ENCODE data around the gene SMIM8. TPM values are rescaled to one million over a fixed set of nuclear protein-coding genes. Genes with fewer than 3 reads are reported as not detected.

Gene SMIM8
- polyA plus RNA-seq, 1 donor (not counting 4 experiments of a cell fraction or from before 2014, with no cell fraction given), result 7.6 TPM

- no peaks in the 10 kb centered on the region for H3K79me2 ChIP-seq (ENCODE audit: control insufficient read depth, insufficient read depth, low read length)
- dilution Hi-C loops (cut with MboI; ENCODE audit: extremely low pct_ligation_motif_present, low sequenced_read_pairs), result no loop called here
- no peak for TF ChIP-seq CTCF (optimal IDR thresholded peaks at IDR 0.05 in 1 of 3, IDR thresholded peaks at IDR 0.05 in 1 of 3, conservative IDR thresholded peaks at IDR 0.05 in 1 of 3; ENCODE audit: extremely low read depth in 1 of 3, insufficient read depth in 2 of 3, low read length in 3 of 3)
- TF ChIP-seq EZH2 (IDR thresholded peaks at IDR 0.05; ENCODE audit: low read length), result no peak
Observed at GRCh38 chr6:87376643-87377042, 54.3 kb downstream of the SMIM8 start.

GRCh38 chr6:87378947-87379346, 56.6 kb downstream of the SMIM8 start:
- DNase-seq (ENCODE audit: low read depth, low spot score) (no peak), FAIRE-seq (no peak)
- Histone ChIP-seq H2AFZ (ENCODE audit: control insufficient read depth, low read length) (no peak overlapping the region), H3K9me3 (ENCODE audit: control insufficient read depth, low read depth, low read length) (no peaks in the 10 kb centered on the region), H3K36me3 (ENCODE audit: control insufficient read depth in 2 of 2, extremely low read depth in 1 of 2, insufficient read depth in 2 of 2, low read length in 2 of 2) (no peaks in the 10 kb centered on the region), H3K4me3 (ENCODE audit: control insufficient read depth in 2 of 3, extremely low read depth in 1 of 3, insufficient read depth in 2 of 3, low read depth in 1 of 3, low read length in 3 of 3) (no peak overlapping the region), H3K27ac (ENCODE audit: control insufficient read depth, insufficient read depth, low read length) (no peak overlapping the region), H4K20me1 (ENCODE audit: control insufficient read depth, extremely low read depth, insufficient read depth, low read length) (no peaks in the 10 kb centered on the region), H3K9ac (ENCODE audit: control insufficient read depth, extremely low read depth, insufficient read depth, low read length) (no peak overlapping the region), H3K9me1 (ENCODE audit: control insufficient read depth, extremely low read depth, insufficient read depth, low read length) (no peaks in the 10 kb centered on the region), H3K27me3 (ENCODE audit: control insufficient read depth, extremely low read depth, insufficient read depth, low read length) (no peaks in the 10 kb centered on the region), H3K4me1 (ENCODE audit: control insufficient read depth, extremely low read depth, insufficient read depth, low read length) (no peaks in the 10 kb centered on the region), H3K4me2 (ENCODE audit: control insufficient read depth, extremely low read depth, insufficient read depth, low read depth, low read length) (no peak overlapping the region), H3K79me2 (ENCODE audit: control insufficient read depth, insufficient read depth, low read length) (no peaks in the 10 kb centered on the region)
- dilution Hi-C loops (cut with MboI; ENCODE audit: extremely low pct_ligation_motif_present, low sequenced_read_pairs), result no loop called here
- TF ChIP-seq EZH2 (IDR thresholded peaks at IDR 0.05; ENCODE audit: low read length) (no peak), CTCF (optimal IDR thresholded peaks at IDR 0.05 in 1 of 3, IDR thresholded peaks at IDR 0.05 in 1 of 3, conservative IDR thresholded peaks at IDR 0.05 in 1 of 3; ENCODE audit: extremely low read depth in 1 of 3, insufficient read depth in 2 of 3, low read length in 3 of 3) (no peak)

More at GRCh38 chr6:87376643-87377042, 54.3 kb downstream of the SMIM8 start:
- H3K9me3 ChIP-seq (ENCODE audit: control insufficient read depth, low read depth, low read length), result no peaks in the 10 kb centered on the region
- H3K27me3 ChIP-seq (ENCODE audit: control insufficient read depth, extremely low read depth, insufficient read depth, low read length), result no peaks in the 10 kb centered on the region
- H4K20me1 ChIP-seq (ENCODE audit: control insufficient read depth, extremely low read depth, insufficient read depth, low read length), result no peaks in the 10 kb centered on the region
- no peak for FAIRE-seq
- H3K9ac ChIP-seq (ENCODE audit: control insufficient read depth, extremely low read depth, insufficient read depth, low read length), result no peak overlapping the region
- no peaks in the 10 kb centered on the region for H3K36me3 ChIP-seq (ENCODE audit: control insufficient read depth in 2 of 2, extremely low read depth in 1 of 2, insufficient read depth in 2 of 2, low read length in 2 of 2)
- DNase-seq (ENCODE audit: low read depth, low spot score), result no peak
- H3K4me2 ChIP-seq (ENCODE audit: control insufficient read depth, extremely low read depth, insufficient read depth, low read depth, low read length), result no peak overlapping the region
- H3K4me3 ChIP-seq (ENCODE audit: control insufficient read depth in 2 of 3, extremely low read depth in 1 of 3, insufficient read depth in 2 of 3, low read depth in 1 of 3, low read length in 3 of 3), result no peak overlapping the region
- no peak overlapping the region for H3K27ac ChIP-seq (ENCODE audit: control insufficient read depth, insufficient read depth, low read length)
- no peak overlapping the region for H2AFZ ChIP-seq (ENCODE audit: control insufficient read depth, low read length)
- no peaks in the 10 kb centered on the region for H3K9me1 ChIP-seq (ENCODE audit: control insufficient read depth, extremely low read depth, insufficient read depth, low read length)
- H3K4me1 ChIP-seq (ENCODE audit: control insufficient read depth, extremely low read depth, insufficient read depth, low read length), result no peaks in the 10 kb centered on the region
